IMR-90 (cell line): Measurements from ENCODE around the gene RRP36. TPM values are rescaled to one million over a fixed set of nuclear protein-coding genes. Genes with fewer than 3 reads are reported as not detected.

ENCODE experiments used
- ATAC-seq: fragments of 200-7000 bp; cut with Tn5 transposase; 2 replicates; pipeline ENCODE4 v1.9.1; 2020; ENCODE audit warnings: low read depth, mild to moderate bottlenecking, moderate library complexity
- BruUV-seq: library from RNA; stranded (reverse); fragments of 400-500 nt; replicated peaks from 2 replicates; lab custom pipeline; 2021; lab: Mats Ljungman, UMichigan
- CTCF ChIA-PET: fragments of 300-600 bp; formaldehyde crosslinking; extraction: SDS; loops from one replicate; lab custom pipeline; 2021; ENCODE audit warnings: antibody characterized with exemption; lab: Yijun Ruan, JAX
- POLR2A ChIA-PET: fragments of 300-600 bp; sonication (Branson Sonifier 250); formaldehyde crosslinking; loops from one replicate; lab custom pipeline; 2022; ENCODE audit warnings: antibody characterized with exemption; ENCODE audit not compliant: unreplicated experiment; lab: Charles Lee
- DNase-seq: peaks from one replicate; pipeline ENCODE4 v3.0.0; 2013
- H2AFZ ChIP-seq: replicated peaks from 2 replicates; pipeline ENCODE3; 2013; ENCODE audit warnings: low read length, mild to moderate bottlenecking; ENCODE audit not compliant: poor library complexity
- H2AK5ac ChIP-seq: 2 replicates; pipeline ENCODE4 v1.6.1; 2013; ENCODE audit warnings: low read depth, low read length, inconsistent platforms
- H2AK9ac ChIP-seq: replicated peaks from 2 replicates; pipeline ENCODE3; 2013; ENCODE audit warnings: mild to moderate bottlenecking, low read depth, low read length, moderate library complexity; ENCODE audit not compliant: poor library complexity
- H2BK120ac ChIP-seq: 2 replicates; pipeline ENCODE4 v1.6.1; 2013; ENCODE audit warnings: low read depth, low read length, inconsistent platforms
- H2BK15ac ChIP-seq: 3 replicates; pipeline ENCODE4 v1.6.1; 2013; ENCODE audit warnings: low read depth, low read length, inconsistent platforms
- H2BK20ac ChIP-seq: 2 replicates; pipeline ENCODE4 v1.6.1; 2013; ENCODE audit warnings: low read depth, mild to moderate bottlenecking, inconsistent platforms, low read length, moderate library complexity
- H2BK5ac ChIP-seq: 2 replicates; pipeline ENCODE4 v1.6.1; 2013; ENCODE audit warnings: mild to moderate bottlenecking, low read depth, low read length, inconsistent platforms; ENCODE audit not compliant: poor library complexity, severe bottlenecking
- H3K14ac ChIP-seq: replicated peaks from 2 replicates; pipeline ENCODE4 v1.6.1; 2013; ENCODE audit warnings: low read depth, low read length, inconsistent platforms
- H3K18ac ChIP-seq: 2 replicates; pipeline ENCODE4 v1.6.1; 2013; ENCODE audit warnings: low read depth, low read length, control low read depth
- H3K23ac ChIP-seq: 2 replicates; pipeline ENCODE4 v1.6.1; 2013; ENCODE audit warnings: low read depth, low read length, inconsistent platforms
- H3K27ac ChIP-seq: 2 replicates; pipeline ENCODE4 v1.5.1; 2013; ENCODE audit warnings: mild to moderate bottlenecking, control low read depth, low read length; ENCODE audit not compliant: insufficient read depth
- H3K27me3 ChIP-seq: 2 replicates; pipeline ENCODE4 v1.6.1; 2013; ENCODE audit warnings: low read length; ENCODE audit not compliant: control insufficient read depth, insufficient read depth
- H3K36me3 ChIP-seq: 2 replicates; pipeline ENCODE4 v1.6.1; 2013; ENCODE audit warnings: low read length, mixed read lengths; ENCODE audit not compliant: control insufficient read depth, insufficient read depth
- H3K4ac ChIP-seq: 2 replicates; pipeline ENCODE4 v1.6.1; 2013; ENCODE audit warnings: low read depth, low read length, inconsistent platforms
- H3K4me1 ChIP-seq: 2 replicates; pipeline ENCODE4 v1.6.1; 2013; ENCODE audit warnings: low read length, mixed read lengths; ENCODE audit not compliant: control insufficient read depth, insufficient read depth
- H3K4me2 ChIP-seq: 2 replicates; pipeline ENCODE4 v1.6.1; 2013; ENCODE audit warnings: low read depth, mild to moderate bottlenecking, control low read depth, low read length, moderate library complexity
- H3K4me3 ChIP-seq: 2 replicates; pipeline ENCODE4 v1.5.1; 2013; ENCODE audit warnings: low read depth, mild to moderate bottlenecking, control low read depth, low read length, moderate library complexity; ENCODE audit not compliant: insufficient read depth
- H3K56ac ChIP-seq: 2 replicates; pipeline ENCODE4 v1.6.1; 2013; ENCODE audit warnings: low read length, inconsistent platforms; ENCODE audit not compliant: insufficient read depth; ENCODE audit errors: extremely low read depth
- H3K79me1 ChIP-seq, 2 experiments: 2 replicates each; pipeline ENCODE4 v1.6.1; 2013; ENCODE audit warnings: low read length in 2 of 2, inconsistent platforms in 1 of 2, low read depth in 1 of 2
- H3K9ac ChIP-seq: 2 replicates; pipeline ENCODE4 v1.6.1; 2013; ENCODE audit warnings: low read depth, low read length, control low read depth
- H3K9me1 ChIP-seq: 2 replicates; pipeline ENCODE4 v1.6.1; 2013; ENCODE audit warnings: low read length, inconsistent platforms; ENCODE audit not compliant: insufficient read depth
- H3K9me3 ChIP-seq: 2 replicates; pipeline ENCODE4 v1.6.1; 2013; ENCODE audit warnings: low read length; ENCODE audit not compliant: control insufficient read depth, insufficient read depth
- H4K20me1 ChIP-seq: 2 replicates; pipeline ENCODE4 v1.6.1; 2013; ENCODE audit warnings: low read length, inconsistent platforms; ENCODE audit not compliant: insufficient read depth
- H4K5ac ChIP-seq: 2 replicates; pipeline ENCODE4 v1.6.1; 2013; ENCODE audit warnings: mild to moderate bottlenecking, low read depth, low read length, control low read depth
- H4K8ac ChIP-seq, 2 experiments: 2 replicates each; pipeline ENCODE4 v1.6.1; 2013; ENCODE audit warnings: low read depth in 2 of 2, low read length in 2 of 2, control low read depth in 1 of 2, inconsistent platforms in 1 of 2
- H4K91ac ChIP-seq: 2 replicates; pipeline ENCODE4 v1.6.1; 2013; ENCODE audit warnings: low read depth, low read length, inconsistent platforms; ENCODE audit not compliant: insufficient read depth
- CHD1 ChIP-seq: IDR thresholded peaks from 2 replicates; pipeline ENCODE4 v1.6.1; 2012; ENCODE audit warnings: low read depth, low read length, improper control_type of control experiment
- MAZ ChIP-seq: IDR thresholded peaks from 2 replicates; pipeline ENCODE4 v1.6.1; 2012; ENCODE audit warnings: low read depth, mild to moderate bottlenecking, low read length, improper control_type of control experiment, moderate library complexity, borderline replicate concordance
- MXI1 ChIP-seq: IDR thresholded peaks from 2 replicates; pipeline ENCODE4 v1.6.1; 2012; ENCODE audit warnings: low read depth, mild to moderate bottlenecking, low read length, moderate library complexity, borderline replicate concordance
- USF2 ChIP-seq: fragments of 150-350 bp; IDR thresholded peaks from 2 replicates; pipeline ENCODE4 v1.6.1; 2017; ENCODE audit warnings: mild to moderate bottlenecking, antibody characterized with exemption, low read length, low read depth
- WGBS, 2 experiments: methylation state at CpG; one replicate each; pipeline versions ENCODE4 v1.1.5 to v1.1.7; 2013; ENCODE audit warnings: missing lambda C conversion rate in 2 of 2; ENCODE audit not compliant: insufficient read length in 1 of 2; ENCODE audit errors: extremely low coverage in 2 of 2; 5-methylcytosine and 5-hydroxymethylcytosine counted together
- dilution Hi-C: fragments of 300-500 bp; cut with HindIII; formaldehyde crosslinking; loops from one replicate; pipeline ENCODE4 v1.14.3; 2018; ENCODE audit warnings: low sequenced_read_pairs; ENCODE audit not compliant: unreplicated experiment
- in situ Hi-C: fragments of 300-500 bp; cut with MboI; formaldehyde crosslinking; loops from 3 replicates; pipeline ENCODE4 v1.14.3; 2019; ENCODE audit warnings: low sequenced_read_pairs, inconsistent platforms, mixed read lengths
- intact Hi-C: fragments of 100-400 bp; cut with micrococcal nuclease; formaldehyde crosslinking; loops from 2 replicates; pipeline ENCODE4 v1.10.0; 2022
- polyA plus RNA-seq, 3 experiments: library from polyadenylated mRNA; depleted of rRNA; stranded (reverse); fragments of >200 nt; gene quantifications; 2 replicates each; pipeline ENCODE4 v1.2.3, GENCODE V29; 2012; ENCODE audit warnings: low replicate concordance in 1 of 3
- total RNA-seq: library from RNA; depleted of rRNA; stranded (reverse); fragments of >200 nt; gene quantifications from 2 replicates; pipeline ENCODE4 v1.2.3, GENCODE V29; 2012; rRNA removed

Gene RRP36
- total and polyA plus RNA-seq, 2 of the 4 experiments (the other 2 are of a cell fraction), result 54.3 to 106 TPM

GRCh38 chr6:43078691-43079090 lies 57.3 kb downstream of the RRP36 start:
- POLR2A ChIA-PET, result no interaction called here
- no peak overlapping the region for H3K56ac ChIP-seq
- in situ Hi-C loops, result loop anchor here (5.0 kb wide), 1 partner anchor 49 kb away; no protein-coding TSS in a partner anchor
- peak overlapping the region; percentile 76 for H2BK120ac ChIP-seq
- peak overlapping the region in 1 of 2 experiments; percentile 73; a peak in 2 of 4 replicates for H4K8ac ChIP-seq
- peak overlapping the region; percentile 53; the same call in 1 of the 2 replicates for H3K9ac ChIP-seq
- peaks cover 41% of the 10 kb centered on the region for H4K20me1 ChIP-seq
- H3K27me3 ChIP-seq, result no peaks in the 10 kb centered on the region
- H2BK5ac ChIP-seq, result peak overlapping the region; percentile 84
- H4K5ac ChIP-seq, result peak overlapping the region; percentile 17; the same call in 1 of the 2 replicates
- peak; percentile 85 for DNase-seq
- H4K91ac ChIP-seq, result peak overlapping the region; percentile 37; the same call in 1 of the 2 replicates
- peaks cover 36% of the 10 kb centered on the region for H3K4me1 ChIP-seq
- TF ChIP-seq MXI1 (no peak), CHD1 (no peak), USF2 (no peak), MAZ (0 out of 2 replicates have a peak, but pooled peaks have one; percentile 10)
- H2BK15ac ChIP-seq, result no peak overlapping the region
- peak overlapping the region; percentile 79 for H3K14ac ChIP-seq
- no CpG with 5 or more reads among the region's 2 CpGs for WGBS, 2 experiments
- intact Hi-C loops, result loop anchor here (1.0 kb wide), 1 partner anchor 36 kb away; no protein-coding TSS in a partner anchor
- H3K36me3 ChIP-seq, result peaks cover 2% of the 10 kb centered on the region; the same call in 1 of the 2 replicates
- H2AK5ac ChIP-seq, result peak overlapping the region; percentile 85; the same call in 1 of the 2 replicates
- H3K23ac ChIP-seq, result peak overlapping the region; percentile 93
- CTCF ChIA-PET, result no interaction called here
- peak overlapping the region; percentile 76; the same call in 1 of the 2 replicates for H3K4me3 ChIP-seq
- H3K9me3 ChIP-seq, result no peaks in the 10 kb centered on the region
- BruUV-seq, result no TSS peak
- peaks cover 23 to 74% of the 10 kb centered on the region in 2 experiments for H3K79me1 ChIP-seq
- H2AFZ ChIP-seq, result no peak overlapping the region
- peak overlapping the region; percentile 88 for H3K4ac ChIP-seq
- peak overlapping the region; percentile 58; the same call in 1 of the 2 replicates for H3K18ac ChIP-seq
- H3K9me1 ChIP-seq, result peaks cover 18% of the 10 kb centered on the region
- peak overlapping the region; percentile 33; the same call in 1 of the 2 replicates for H2BK20ac ChIP-seq
- ATAC-seq, result no peak
- dilution Hi-C loops, result no loop called here
- peak overlapping the region; percentile 77 for H3K27ac ChIP-seq
- no peak overlapping the region for H2AK9ac ChIP-seq
- peak overlapping the region; percentile 93 for H3K4me2 ChIP-seq

Other genes starting within 250 kb of the RRP36 start
- 4.7 and 6.1 TPM in 2 replicates for gene BICRAL, start 239.6 kb upstream of the RRP36 start, total RNA-seq
- 3.9 and 4.0 TPM in 2 replicates for gene BICRAL, start 239.6 kb upstream of the RRP36 start, polyA plus RNA-seq (2012; rRNA removed)
- 112 and 125 TPM in 2 replicates for gene RPL7L1, start 142.0 kb upstream of the RRP36 start, total RNA-seq
- gene RPL7L1, start 142.0 kb upstream of the RRP36 start, polyA plus RNA-seq (2012; rRNA removed), result 31.3 and 43.0 TPM in 2 replicates
- gene PTCRA, start 105.6 kb upstream of the RRP36 start, total RNA-seq, result not detected in 2 replicates
- gene PTCRA, start 105.6 kb upstream of the RRP36 start, polyA plus RNA-seq (2012; rRNA removed), result not detected in 2 replicates
- gene CNPY3, start 92.1 kb upstream of the RRP36 start, total RNA-seq, result 13.3 and 15.3 TPM in 2 replicates
- 39.2 and 39.8 TPM in 2 replicates for gene CNPY3, start 92.1 kb upstream of the RRP36 start, polyA plus RNA-seq (2012; rRNA removed)
- not detected in 2 replicates for gene GNMT, start 60.9 kb upstream of the RRP36 start, total RNA-seq
- 0.36 TPM in 1 of 2 replicates, not detected in the other for gene GNMT, start 60.9 kb upstream of the RRP36 start, polyA plus RNA-seq (2012; rRNA removed)
- gene PEX6, start 42.4 kb upstream of the RRP36 start, total RNA-seq, result 9.4 and 10.6 TPM in 2 replicates
- gene PEX6, start 42.4 kb upstream of the RRP36 start, polyA plus RNA-seq (2012; rRNA removed), result 9.6 and 10.4 TPM in 2 replicates
- 60.5 and 68.8 TPM in 2 replicates for gene PPP2R5D, start 37.1 kb upstream of the RRP36 start, total RNA-seq
- 50.6 and 55.6 TPM in 2 replicates for gene PPP2R5D, start 37.1 kb upstream of the RRP36 start, polyA plus RNA-seq (2012; rRNA removed)
- 116 and 119 TPM in 2 replicates for gene MEA1, start 7.7 kb upstream of the RRP36 start, total RNA-seq
- gene MEA1, start 7.7 kb upstream of the RRP36 start, polyA plus RNA-seq (2012; rRNA removed), result 126 TPM in 2 replicates
- 69.7 and 76.0 TPM in 2 replicates for gene KLHDC3, start 7.4 kb upstream of the RRP36 start, total RNA-seq
- gene KLHDC3, start 7.4 kb upstream of the RRP36 start, polyA plus RNA-seq (2012; rRNA removed), result 50.5 and 57.1 TPM in 2 replicates
- 33.3 and 39.3 TPM in 2 replicates for gene CUL7, start 32.2 kb downstream of the RRP36 start, total RNA-seq
- 38.0 and 39.9 TPM in 2 replicates for gene CUL7, start 32.2 kb downstream of the RRP36 start, polyA plus RNA-seq (2012; rRNA removed)
- 15.8 and 18.1 TPM in 2 replicates for gene MRPL2, start 37.8 kb downstream of the RRP36 start, total RNA-seq
- gene MRPL2, start 37.8 kb downstream of the RRP36 start, polyA plus RNA-seq (2012; rRNA removed), result 45.9 and 46.8 TPM in 2 replicates
- gene KLC4, start 38.0 kb downstream of the RRP36 start, total RNA-seq, result 9.7 and 10.9 TPM in 2 replicates
- gene KLC4, start 38.0 kb downstream of the RRP36 start, polyA plus RNA-seq (2012; rRNA removed), result 12.4 and 13.0 TPM in 2 replicates
- gene PTK7, start 54.7 kb downstream of the RRP36 start, total RNA-seq, result 44.4 and 47.1 TPM in 2 replicates
- gene PTK7, start 54.7 kb downstream of the RRP36 start, polyA plus RNA-seq (2012; rRNA removed), result 122 and 142 TPM in 2 replicates
- 20.6 TPM in 2 replicates for gene SRF, start 149.6 kb downstream of the RRP36 start, total RNA-seq
- 56.3 and 69.1 TPM in 2 replicates for gene SRF, start 149.6 kb downstream of the RRP36 start, polyA plus RNA-seq (2012; rRNA removed)
- 6.1 and 7.7 TPM in 2 replicates for gene CUL9, start 160.6 kb downstream of the RRP36 start, total RNA-seq
- gene CUL9, start 160.6 kb downstream of the RRP36 start, polyA plus RNA-seq (2012; rRNA removed), result 19.1 and 19.5 TPM in 2 replicates
- gene DNPH1, start 207.9 kb downstream of the RRP36 start, total RNA-seq, result 19.0 and 22.8 TPM in 2 replicates
- gene DNPH1, start 207.9 kb downstream of the RRP36 start, polyA plus RNA-seq (2012; rRNA removed), result 47.8 and 58.0 TPM in 2 replicates
- gene TTBK1, start 221.9 kb downstream of the RRP36 start, total RNA-seq, result under 0.01 TPM in 1 of 2 replicates, not detected in the other
- 0.01 and 0.02 TPM in 2 replicates for gene TTBK1, start 221.9 kb downstream of the RRP36 start, polyA plus RNA-seq (2012; rRNA removed)